Muscle of leg (tissue), 11 donors: ENCODE measurements around the gene NNAT. TPM values are rescaled to one million over a fixed set of nuclear protein-coding genes. Genes with fewer than 3 reads are reported as not detected.
"Not testable (repeated sequence)": the region's sequence is repeated elsewhere in the genome, so short reads cannot be mapped to it uniquely, and the experiment has no call there.

Experiments
- DNase-seq: peaks from one replicate; pipeline ENCODE4 v3.0.0; 2013
- H3K27ac ChIP-seq: one replicate; pipeline ENCODE4 v1.5.1; 2013; ENCODE audit warnings: mild to moderate bottlenecking, low read length, control low read depth
- H3K27me3 ChIP-seq: one replicate; pipeline ENCODE4 v1.6.1; 2013; ENCODE audit warnings: low read length; ENCODE audit not compliant: control insufficient read depth, insufficient read depth
- H3K36me3 ChIP-seq: one replicate; pipeline ENCODE4 v1.6.1; 2013; ENCODE audit warnings: low read length; ENCODE audit not compliant: control insufficient read depth, insufficient read depth
- H3K4me1 ChIP-seq: one replicate; pipeline ENCODE4 v1.6.1; 2013; ENCODE audit warnings: low read length; ENCODE audit not compliant: control insufficient read depth, insufficient read depth
- H3K4me3 ChIP-seq: one replicate; pipeline ENCODE4 v1.5.1; 2013; ENCODE audit warnings: low read length, control low read depth
- H3K9me3 ChIP-seq: replicated peaks from 2 replicates; pipeline ENCODE4 v1.6.1; 2013; ENCODE audit warnings: low read depth, low read length; ENCODE audit not compliant: control insufficient read depth
- WGBS: methylation state at CpG from one replicate; pipeline ENCODE4 v1.1.5; 2013; ENCODE audit warnings: missing lambda C conversion rate; ENCODE audit not compliant: insufficient coverage; 5-methylcytosine and 5-hydroxymethylcytosine counted together
- polyA plus RNA-seq, 8 donors: library from polyadenylated mRNA; unstranded; fragments of 120-200 nt; gene quantifications; one replicate each; pipeline versions ENCODE4 v1.2.1 to v1.2.3, GENCODE V29; 2013; ENCODE audit warnings: inconsistent platforms in 1 of 8, low replicate concordance in 1 of 8; ENCODE audit not compliant: insufficient read length in 8 of 8, insufficient read depth in 1 of 8
- total RNA-seq: library from RNA; stranded (reverse); fragments of 120-200 nt; gene quantifications from one replicate; pipeline ENCODE4 v1.2.4, GENCODE V29; 2013

Gene NNAT
- total and polyA plus RNA-seq, 9 donors, result 325 to 800 (median 507) TPM

DNA sequence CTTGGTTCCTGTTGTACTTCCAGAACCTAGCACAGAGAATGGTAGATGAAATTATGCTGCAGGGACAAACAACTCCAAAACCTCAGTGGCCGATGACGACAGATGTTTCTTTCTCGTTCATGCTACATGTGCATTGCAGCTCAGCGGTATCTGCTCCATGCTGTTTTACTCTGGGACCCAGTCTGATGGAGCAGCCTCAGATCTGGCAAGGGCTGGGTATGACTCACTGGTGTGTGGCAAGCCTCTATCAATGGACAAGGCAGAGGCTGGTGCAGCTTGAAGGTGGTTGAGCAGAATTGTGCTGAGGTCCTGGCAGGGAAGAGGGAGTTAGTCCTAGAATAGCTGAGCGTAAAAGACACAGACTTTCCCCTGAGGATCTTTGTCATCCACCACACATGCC is 17.0 kb downstream of the NNAT start:
- no peaks in the 10 kb centered on the region for H3K27me3 ChIP-seq
- H3K27ac ChIP-seq, result no peak overlapping the region
- WGBS, result 74% methylated on average over 3 of the region's 5 CpGs
- no peaks in the 10 kb centered on the region for H3K36me3 ChIP-seq
- no peak overlapping the region for H3K4me3 ChIP-seq
- H3K4me1 ChIP-seq, result peaks cover 2% of the 10 kb centered on the region
- DNase-seq, result no peak
- no peaks in the 10 kb centered on the region for H3K9me3 ChIP-seq

DNA sequence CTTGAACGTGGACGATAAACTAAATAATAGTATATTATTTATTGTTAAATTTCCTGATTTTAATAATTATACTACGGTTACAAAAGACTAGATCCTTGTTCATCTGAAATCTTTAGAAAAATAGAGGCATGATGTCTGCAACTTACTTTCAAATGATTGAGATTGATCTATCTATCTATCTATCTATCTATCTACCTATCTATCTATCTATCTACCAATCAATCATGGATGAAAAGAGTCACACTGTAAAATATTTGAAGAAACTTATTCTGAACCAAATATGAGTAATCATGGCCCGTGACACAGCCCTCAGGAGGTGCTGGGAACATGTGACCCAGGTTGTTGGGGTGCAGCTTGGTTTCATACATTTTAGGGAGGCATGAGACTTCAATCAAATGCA is 18.4 kb downstream of the NNAT start:
- H3K4me1 ChIP-seq, result no peaks in the 10 kb centered on the region
- H3K4me3 ChIP-seq, result no peak overlapping the region
- H3K27ac ChIP-seq, result no peak overlapping the region
- no peaks in the 10 kb centered on the region for H3K27me3 ChIP-seq
- WGBS, result no CpG with 5 or more reads among the region's 4 CpGs
- no peak for DNase-seq
- no peaks in the 10 kb centered on the region for H3K9me3 ChIP-seq
- H3K36me3 ChIP-seq, result no peaks in the 10 kb centered on the region

DNA sequence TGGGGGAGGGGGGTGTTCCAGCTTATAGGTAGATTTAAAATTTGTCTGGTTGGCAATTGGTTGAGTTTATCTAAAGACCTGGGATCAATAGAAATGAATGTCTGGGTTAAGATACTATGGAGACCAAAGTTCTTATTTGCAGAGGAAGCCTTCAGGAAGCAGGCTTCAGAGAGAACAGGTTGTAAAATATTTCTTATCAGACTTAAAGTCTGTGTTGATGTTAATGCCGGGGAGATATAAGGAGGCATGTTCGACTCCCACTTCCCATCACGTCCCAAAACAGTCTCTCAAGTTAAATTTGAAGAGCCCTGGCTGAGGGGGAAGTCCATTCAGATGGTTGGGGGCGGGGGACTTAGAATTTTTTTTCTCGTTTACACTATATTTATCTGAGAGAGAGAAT is 19.0 kb downstream of the NNAT start:
- Histone ChIP-seq H3K4me3 (no peak overlapping the region), H3K9me3 (no peaks in the 10 kb centered on the region), H3K36me3 (no peaks in the 10 kb centered on the region), H3K27ac (no peak overlapping the region), H3K27me3 (no peaks in the 10 kb centered on the region), H3K4me1 (no peaks in the 10 kb centered on the region)
- no peak for DNase-seq
- WGBS, result no CpG with 5 or more reads among the region's 5 CpGs

DNA sequence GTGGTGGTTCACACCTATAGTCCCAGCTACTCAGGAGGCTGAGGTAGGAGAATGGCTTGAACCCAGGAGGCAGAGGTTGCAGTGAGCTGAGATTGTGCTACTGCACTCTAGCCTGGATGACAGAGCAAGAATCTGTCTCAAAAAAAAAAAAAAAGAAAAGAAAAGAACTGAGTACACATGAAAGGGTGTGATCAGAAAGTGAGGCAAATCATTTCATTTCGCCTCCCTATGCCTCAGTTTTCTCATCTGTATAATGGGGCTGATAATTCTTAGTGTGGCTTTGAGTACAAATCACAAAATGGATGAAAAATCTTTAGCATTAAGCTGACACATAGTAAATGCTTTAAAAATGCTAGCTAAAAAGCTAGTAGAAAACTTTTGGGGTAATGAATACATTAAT is 19.8 kb downstream of the NNAT start:
- H3K4me3 ChIP-seq, H3K27me3 ChIP-seq, H3K4me1 ChIP-seq, H3K27ac ChIP-seq, H3K9me3 ChIP-seq, H3K36me3 ChIP-seq, DNase-seq: not testable (repeated sequence)
- WGBS, result no CpG with 5 or more reads among the region's 1 CpG

DNA sequence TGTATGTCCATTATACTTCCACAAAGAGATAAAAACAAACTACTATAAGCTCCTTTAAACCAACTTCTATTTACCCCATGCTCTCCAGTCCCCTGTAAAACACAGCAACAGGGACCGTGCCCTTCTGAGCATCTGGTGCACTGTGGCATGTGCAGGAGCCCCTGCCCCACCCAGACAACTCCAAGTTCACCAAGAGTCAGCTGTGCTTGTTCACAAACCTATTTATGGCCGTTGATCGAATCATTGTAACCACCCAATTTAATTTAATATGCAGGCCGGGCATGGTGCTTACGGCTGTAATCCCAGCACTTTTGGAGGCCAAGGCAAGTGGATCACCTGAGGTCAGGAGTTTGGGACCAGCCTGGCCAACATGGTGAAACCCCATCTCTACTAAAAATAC is 20.3 kb downstream of the NNAT start:
- Histone ChIP-seq H3K4me1 (no peaks in the 10 kb centered on the region), H3K4me3 (no peak overlapping the region), H3K27ac (no peak overlapping the region), H3K27me3 (peaks cover 2% of the 10 kb centered on the region), H3K9me3 (no peaks in the 10 kb centered on the region), H3K36me3 (no peaks in the 10 kb centered on the region)
- no peak for DNase-seq
- WGBS, result 74% methylated on average over 4 of the region's 5 CpGs

DNA sequence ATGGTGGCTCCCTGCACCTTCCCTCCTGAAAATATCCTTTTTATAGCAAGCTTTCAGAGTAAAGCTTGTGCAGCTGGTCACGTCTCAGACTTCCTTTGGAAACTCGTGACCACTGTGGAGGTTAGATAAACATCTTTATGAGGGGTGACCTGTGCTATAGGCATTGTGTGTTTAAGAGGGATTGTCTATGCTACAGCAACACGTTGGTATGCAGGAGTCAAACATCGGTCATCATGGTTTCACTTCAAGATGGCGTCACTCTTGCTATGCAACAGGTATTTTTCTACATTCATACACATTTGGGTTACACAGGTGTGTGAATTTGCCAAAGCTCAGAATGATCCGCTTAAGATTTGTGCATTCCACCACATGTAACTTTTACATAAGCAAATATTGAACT is 21.2 kb downstream of the NNAT start:
- peaks cover 2% of the 10 kb centered on the region for H3K27me3 ChIP-seq
- no peaks in the 10 kb centered on the region for H3K4me1 ChIP-seq
- H3K9me3 ChIP-seq, result no peaks in the 10 kb centered on the region
- no peaks in the 10 kb centered on the region for H3K36me3 ChIP-seq
- H3K4me3 ChIP-seq, result no peak overlapping the region
- H3K27ac ChIP-seq, result no peak overlapping the region
- 80% methylated on average over 1 of the region's 6 CpGs for WGBS
- peak; percentile 36 for DNase-seq

DNA sequence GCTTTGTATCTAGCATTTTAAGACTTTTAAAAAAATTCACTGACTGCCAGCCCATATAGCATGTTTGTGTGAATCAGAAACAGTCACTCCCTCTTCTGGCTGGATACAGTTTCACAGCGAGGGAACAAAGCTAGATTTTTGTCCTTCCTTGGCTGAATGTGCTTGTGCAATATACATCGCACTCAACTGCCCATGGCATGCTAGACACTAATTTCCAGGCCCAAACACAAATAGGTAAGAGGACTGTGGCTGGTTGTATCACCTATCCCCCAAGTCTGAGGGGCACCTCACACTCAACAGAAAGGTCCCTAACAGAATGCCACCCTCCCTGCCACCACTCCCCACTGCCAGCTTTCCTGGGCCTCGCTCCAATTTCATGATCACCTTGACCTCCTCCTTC is 22.8 kb downstream of the NNAT start:
- Histone ChIP-seq H3K27me3 (peaks cover 2% of the 10 kb centered on the region), H3K9me3 (no peaks in the 10 kb centered on the region), H3K4me1 (no peaks in the 10 kb centered on the region), H3K4me3 (no peak overlapping the region), H3K27ac (no peak overlapping the region), H3K36me3 (no peaks in the 10 kb centered on the region)
- DNase-seq, result peak; percentile 29
- WGBS, result no CpG with 5 or more reads among the region's 3 CpGs

DNA sequence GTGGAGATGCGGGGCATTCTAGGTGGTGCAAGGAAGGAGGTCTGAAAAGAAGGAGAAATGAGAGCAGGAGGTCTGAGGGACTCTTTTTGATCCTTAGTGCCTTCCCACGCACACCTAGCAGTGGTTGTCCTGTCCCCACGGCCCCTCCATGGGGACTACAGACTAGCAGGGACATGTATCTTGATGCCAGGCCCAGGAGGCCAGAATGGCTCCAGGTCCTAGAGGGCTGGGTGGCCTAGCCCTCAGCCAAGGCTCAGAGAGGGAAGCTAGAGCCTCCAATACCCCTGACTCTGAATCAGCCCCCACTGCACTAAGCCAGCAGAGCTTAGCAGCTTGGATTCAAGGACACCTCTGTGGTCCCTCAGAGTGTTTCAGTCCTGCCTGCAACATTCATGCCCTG is 23.3 kb downstream of the NNAT start:
- no peaks in the 10 kb centered on the region for H3K9me3 ChIP-seq
- H3K27me3 ChIP-seq, result peaks cover 2% of the 10 kb centered on the region
- H3K27ac ChIP-seq, result no peak overlapping the region
- WGBS, result 77% methylated on average over 2 of the region's 3 CpGs
- no peak overlapping the region for H3K4me3 ChIP-seq
- no peak for DNase-seq
- H3K4me1 ChIP-seq, result no peaks in the 10 kb centered on the region
- no peaks in the 10 kb centered on the region for H3K36me3 ChIP-seq

DNA sequence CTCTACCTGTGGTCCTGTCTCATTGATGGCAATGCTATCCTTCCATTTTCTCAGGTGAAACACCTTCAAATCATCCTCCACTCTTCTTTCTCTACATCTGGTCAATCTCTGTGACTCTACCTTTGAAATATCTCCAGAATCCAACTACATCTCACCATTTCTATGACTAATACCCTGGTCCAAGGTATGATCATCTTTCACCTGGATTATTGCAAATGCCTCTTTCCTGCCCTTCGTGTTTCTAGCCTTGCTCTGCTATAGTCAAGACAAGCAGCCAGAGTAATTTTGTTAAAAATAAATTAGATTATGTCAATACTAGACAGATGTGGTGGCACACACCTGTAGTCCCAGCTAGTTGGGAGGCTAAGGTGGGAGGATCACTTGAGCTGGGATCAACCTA is 24.5 kb downstream of the NNAT start:
- peaks cover 2% of the 10 kb centered on the region for H3K27me3 ChIP-seq
- H3K27ac ChIP-seq, result no peak overlapping the region
- H3K4me3 ChIP-seq, result no peak overlapping the region
- no CpG with 5 or more reads among the region's 1 CpG for WGBS
- H3K9me3 ChIP-seq, result no peaks in the 10 kb centered on the region
- no peaks in the 10 kb centered on the region for H3K36me3 ChIP-seq
- H3K4me1 ChIP-seq, result no peaks in the 10 kb centered on the region
- DNase-seq, result no peak

DNA sequence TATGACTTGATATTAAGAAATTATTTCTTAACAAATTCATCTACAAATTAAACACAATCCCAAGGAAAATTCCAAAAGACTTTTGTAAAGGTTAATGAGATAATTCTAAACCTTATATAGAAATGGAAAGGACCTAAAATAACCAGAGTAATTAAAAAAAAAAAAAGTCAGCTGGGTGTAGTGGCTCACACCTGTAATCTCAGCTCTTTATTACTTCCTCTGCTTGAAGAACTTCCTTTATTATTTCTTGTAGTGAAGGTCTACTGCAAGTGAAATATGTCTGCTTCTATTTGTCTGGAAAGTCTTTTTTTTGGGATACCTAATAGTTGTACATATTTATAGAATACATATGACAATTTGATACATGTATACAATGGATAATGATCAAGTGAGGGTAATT is 26.9 kb downstream of the NNAT start:
- Histone ChIP-seq H3K27ac (no peak overlapping the region), H3K4me1 (no peaks in the 10 kb centered on the region), H3K4me3 (no peak overlapping the region), H3K9me3 (no peaks in the 10 kb centered on the region), H3K27me3 (peaks cover 2% of the 10 kb centered on the region), H3K36me3 (no peaks in the 10 kb centered on the region)
- no peak for DNase-seq

DNA sequence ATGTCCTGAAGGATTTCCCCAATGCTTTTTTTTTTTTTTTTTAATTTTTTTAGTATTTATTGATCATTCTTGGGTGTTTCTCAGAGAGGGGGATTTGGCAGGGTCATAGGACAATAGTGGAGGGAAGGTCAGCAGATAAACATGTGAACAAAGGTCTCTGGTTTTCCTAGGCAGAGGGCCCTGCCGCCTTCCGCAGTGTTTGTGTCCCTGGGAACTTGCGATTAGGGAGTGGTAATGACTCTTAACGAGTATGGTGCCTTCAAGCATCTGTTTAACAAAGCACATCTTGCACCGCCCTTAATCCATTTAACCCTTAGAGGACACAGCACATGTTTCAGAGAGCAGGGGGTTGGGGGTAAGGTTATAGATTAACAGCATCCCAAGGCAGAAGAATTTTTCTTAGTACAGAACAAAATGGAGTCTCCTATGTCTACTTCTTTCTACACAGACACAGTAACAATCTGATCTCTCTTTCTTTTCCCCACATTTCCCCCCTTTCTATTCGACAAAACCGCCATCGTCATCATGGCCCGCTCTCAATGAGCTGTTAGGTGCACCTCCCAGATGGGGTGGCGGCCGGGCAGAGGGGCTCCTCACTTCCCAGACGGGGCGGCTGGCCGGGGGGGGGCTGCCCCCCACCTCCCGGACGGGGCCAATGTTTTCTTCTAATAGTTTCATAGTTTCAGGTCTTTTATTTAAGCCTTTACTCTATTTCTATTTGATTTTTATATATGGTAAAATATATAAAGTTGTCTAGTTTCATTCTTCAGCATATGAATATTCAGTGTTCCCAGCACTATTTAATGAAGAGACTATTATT is 29.3 kb downstream of the NNAT start:
- H3K9me3 ChIP-seq, DNase-seq, H3K36me3 ChIP-seq, H3K27ac ChIP-seq, H3K27me3 ChIP-seq, H3K4me1 ChIP-seq, H3K4me3 ChIP-seq: not testable (repeated sequence)
- WGBS, result no CpG with 5 or more reads among the region's 16 CpGs
